NCI-H2227 (cell line): ENCODE measurements around the gene ANO1.
"Not testable (repeated sequence)": the region's sequence is repeated elsewhere in the genome, so short reads cannot be mapped to it uniquely, and the experiment has no call there.

ENCODE experiments used
- DNase-seq: peaks from one replicate; lab custom pipeline; 2025; ENCODE audit not compliant: unreplicated experiment; lab: John Stamatoyannopoulos, UW

Gene ANO1

DNA sequence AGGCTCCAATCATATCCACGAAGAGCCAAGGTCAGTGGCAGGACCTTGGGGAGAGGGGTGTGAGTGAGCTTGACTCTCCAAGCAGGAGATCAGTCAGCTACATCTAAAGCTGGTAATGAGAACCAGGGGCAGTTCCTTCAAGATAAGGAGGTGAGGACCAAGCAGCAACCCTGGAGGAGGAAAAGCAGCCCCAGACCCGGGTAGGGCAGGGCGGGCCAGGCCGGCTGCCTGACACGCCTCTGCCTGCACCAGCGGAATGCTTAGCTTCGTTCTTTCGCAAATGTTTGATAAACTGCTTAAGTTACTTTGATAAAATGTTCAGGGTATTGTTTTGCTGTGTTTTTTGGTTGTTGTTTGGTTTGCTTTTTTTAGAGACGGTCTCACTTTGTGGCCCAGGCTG lies 106.3 kb downstream of the ANO1 start:
- DNase-seq, result no peak

DNA sequence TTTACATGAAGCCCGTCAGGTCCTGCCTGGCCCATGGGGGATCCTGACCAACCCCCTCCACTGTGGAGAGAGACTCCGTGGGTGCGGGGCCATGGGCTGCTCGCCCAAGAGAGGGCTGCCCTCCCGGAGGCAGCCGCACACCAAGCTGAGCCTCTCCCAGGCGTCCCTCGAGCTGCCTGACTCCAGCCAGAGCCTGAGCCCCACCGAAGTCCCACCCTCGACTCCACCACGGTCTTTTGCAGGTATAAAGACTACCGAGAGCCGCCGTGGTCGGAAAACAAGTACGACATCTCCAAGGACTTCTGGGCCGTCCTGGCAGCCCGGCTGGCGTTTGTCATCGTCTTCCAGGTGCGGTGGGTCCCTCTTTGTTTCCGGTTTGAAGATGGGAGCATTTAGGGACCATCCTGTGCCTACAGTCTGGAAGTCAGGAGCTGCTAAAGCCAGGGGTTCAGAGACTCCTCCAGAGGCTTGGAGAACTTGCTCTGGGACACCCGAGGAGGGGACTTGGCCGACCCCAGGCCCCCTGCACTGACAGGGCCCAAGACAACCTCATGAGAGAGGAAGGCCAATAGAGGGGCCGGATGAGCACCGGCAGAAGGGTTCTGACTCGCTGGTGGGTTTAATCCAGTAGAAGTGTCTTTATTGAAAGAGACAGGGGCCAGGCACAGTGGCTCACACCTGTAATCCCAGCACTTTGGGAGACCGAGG lies 107.4 kb downstream of the ANO1 start:
- no peak for DNase-seq

DNA sequence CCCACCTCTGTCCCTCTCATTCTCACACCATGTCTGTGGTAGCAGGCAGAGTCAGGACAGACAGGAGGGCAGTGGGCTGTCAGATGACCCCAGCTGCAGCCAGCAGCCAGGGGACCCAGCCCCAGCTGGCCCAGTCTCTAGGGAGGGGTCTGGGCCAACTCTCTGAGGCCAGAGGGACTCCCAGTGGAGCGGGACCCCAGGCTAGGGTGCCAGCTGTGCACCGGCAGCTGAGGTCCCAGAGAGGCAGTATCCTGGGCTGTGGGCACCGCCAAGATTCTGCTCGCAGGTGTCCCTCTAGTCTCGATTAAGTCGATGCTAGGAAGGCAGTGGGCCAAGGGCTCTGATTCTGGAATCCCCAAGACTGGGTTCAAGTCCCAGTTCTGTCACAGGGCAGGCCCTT lies 108.3 kb downstream of the ANO1 start:
- no peak for DNase-seq

DNA sequence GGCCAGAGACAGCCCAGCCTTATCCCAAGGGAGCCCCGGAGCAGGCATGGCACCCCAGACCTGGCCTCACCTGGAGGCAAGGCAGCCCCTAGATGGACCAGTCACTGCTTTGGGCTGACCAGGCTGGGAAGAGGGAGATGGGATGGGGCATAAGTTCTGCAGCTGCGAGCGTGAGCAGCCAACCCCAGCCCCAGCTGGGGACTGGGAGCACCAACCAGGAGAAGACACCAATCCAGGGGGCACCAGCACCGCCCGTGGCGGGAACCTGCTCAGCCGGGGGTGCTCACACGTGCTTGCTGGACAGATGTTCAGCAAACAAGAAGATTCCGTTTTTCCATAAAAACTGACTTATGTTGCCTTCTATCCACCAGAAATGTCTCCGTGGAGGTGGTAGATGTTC lies 108.8 kb downstream of the ANO1 start:
- no peak for DNase-seq

DNA sequence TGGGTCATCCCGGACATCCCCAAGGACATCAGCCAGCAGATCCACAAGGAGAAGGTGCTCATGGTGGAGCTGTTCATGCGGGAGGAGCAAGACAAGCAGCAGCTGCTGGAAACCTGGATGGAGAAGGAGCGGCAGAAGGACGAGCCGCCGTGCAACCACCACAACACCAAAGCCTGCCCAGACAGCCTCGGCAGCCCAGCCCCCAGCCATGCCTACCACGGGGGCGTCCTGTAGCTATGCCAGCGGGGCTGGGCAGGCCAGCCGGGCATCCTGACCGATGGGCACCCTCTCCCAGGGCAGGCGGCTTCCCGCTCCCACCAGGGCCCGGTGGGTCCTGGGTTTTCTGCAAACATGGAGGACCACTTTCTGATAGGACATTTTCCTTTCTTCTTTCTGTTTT lies 109.7 kb downstream of the ANO1 start:
- no peak for DNase-seq

DNA sequence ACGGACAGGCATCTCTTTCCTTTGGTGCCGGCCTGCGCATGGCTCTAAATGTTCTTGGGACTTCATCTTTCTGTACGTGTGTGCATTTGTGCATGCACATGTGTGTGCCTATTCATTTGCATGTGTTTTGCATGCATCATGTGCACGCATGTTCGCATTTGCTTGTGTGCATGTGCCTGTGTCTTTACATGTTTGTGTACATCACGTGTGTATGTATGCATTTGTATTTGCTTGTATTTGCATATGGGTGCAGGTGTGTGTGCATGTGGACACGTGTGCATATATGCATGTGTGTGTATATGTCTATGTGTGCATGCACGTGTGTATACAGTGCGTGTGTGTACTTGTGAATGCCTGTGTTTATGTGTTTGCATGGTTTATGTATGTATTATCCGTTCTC lies 111.5 kb downstream of the ANO1 start:
- no peak for DNase-seq

DNA sequence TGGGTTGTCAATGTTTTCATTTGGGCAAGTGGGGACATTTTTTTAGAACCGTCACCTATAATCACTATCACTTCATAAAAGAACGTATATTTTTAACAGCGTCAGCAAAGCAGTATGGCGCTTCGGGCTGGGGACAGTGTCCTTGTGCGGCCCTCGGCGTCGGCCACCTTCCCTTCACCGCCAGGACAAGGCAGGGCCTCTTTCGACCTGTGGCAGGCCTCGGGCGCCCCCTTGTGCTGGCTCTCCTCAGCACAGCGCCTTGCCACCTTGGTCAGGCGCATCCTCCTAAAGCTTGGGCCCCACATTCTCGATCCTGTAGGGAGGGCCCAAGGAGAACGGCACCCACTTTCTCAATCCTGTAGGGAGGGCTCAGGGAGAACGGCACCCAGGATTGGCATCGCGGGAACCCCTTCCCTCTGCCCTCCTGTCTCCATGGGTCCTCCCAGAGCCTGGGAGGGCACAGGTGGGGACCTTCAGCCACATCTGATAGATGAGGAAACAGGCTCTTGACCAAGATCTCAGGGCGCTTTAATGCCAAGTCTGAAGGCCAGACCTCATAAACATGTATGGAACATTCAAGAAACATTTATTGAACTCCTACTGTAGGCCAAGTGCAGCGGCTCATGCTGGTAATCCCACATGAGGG lies 113.5 kb downstream of the ANO1 start:
- DNase-seq, result no peak

DNA sequence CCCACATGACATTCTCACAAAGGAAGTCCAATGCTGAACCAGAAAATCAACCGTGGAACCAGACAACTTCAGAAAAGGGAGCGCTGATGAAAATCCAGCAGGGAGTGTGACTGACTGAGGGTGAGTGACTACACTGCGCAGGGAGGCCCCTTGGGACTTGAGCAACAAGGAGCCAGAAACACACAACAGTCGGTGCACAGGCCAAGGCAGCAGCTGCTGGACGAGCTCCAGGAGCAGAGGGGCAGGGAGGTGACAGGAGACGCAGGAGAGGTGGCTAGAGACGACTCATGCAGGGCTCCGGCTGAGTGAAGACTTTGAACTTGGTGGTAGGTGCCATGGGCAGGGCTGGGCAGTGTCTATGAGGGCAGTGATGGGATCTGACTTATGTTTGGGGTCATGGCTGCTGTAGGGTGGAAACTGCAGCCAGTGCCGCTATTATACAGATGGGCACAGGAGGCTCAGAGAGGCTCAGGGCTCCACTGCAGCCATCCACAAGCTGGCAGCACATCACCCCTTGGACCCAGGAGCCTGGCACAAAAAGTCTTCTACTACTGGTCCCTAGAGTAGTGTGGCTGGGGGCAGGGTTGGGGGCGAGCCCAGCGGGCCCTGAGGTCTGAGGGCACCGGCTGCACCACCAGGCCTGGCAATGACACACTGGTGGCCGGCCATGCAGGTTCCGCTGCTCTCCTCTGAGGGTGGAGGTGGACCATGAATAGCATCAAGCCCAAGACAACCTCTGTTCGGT lies 114.7 kb downstream of the ANO1 start:
- DNase-seq, result no peak

DNA sequence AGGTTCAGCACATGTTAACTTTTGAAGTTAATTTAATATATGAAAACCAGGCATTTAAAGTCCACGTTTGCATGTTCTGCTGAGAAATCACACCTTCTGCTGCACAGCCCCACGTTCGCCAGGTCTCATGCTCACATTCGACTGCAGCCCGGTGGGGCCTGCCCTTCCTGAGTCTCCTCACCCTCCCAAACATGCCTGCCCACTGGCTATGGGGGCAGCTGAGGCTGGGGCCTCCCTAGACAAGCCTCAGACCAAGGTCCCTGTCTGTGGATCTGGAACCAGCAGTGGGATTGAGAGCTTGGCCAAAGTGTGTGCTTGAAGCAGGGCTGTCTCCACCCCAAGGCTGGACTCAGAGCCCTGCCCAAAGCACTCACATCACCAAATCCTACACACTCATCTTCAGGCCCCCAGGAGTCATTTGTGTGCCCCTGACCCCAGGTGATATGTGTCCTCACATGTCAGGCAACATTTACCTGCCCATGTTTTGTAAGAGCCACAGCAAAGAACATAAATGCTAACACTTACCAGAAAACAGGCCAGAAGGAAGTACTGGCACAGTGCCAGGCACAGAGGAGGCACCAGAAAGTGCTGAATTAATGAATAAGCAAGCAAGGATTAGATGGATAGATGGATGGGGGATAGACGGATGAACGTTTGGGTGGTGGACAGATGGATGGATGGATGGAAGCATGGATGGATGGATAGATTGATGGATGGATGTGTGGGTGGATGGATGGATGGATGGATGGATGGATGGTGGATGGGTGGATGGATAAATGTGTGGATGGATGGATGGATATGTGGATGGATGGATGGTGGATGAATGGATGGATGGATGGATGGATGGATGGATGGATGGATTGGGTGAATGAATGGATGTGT lies 115.5 kb downstream of the ANO1 start:
- DNase-seq, result no peak

DNA sequence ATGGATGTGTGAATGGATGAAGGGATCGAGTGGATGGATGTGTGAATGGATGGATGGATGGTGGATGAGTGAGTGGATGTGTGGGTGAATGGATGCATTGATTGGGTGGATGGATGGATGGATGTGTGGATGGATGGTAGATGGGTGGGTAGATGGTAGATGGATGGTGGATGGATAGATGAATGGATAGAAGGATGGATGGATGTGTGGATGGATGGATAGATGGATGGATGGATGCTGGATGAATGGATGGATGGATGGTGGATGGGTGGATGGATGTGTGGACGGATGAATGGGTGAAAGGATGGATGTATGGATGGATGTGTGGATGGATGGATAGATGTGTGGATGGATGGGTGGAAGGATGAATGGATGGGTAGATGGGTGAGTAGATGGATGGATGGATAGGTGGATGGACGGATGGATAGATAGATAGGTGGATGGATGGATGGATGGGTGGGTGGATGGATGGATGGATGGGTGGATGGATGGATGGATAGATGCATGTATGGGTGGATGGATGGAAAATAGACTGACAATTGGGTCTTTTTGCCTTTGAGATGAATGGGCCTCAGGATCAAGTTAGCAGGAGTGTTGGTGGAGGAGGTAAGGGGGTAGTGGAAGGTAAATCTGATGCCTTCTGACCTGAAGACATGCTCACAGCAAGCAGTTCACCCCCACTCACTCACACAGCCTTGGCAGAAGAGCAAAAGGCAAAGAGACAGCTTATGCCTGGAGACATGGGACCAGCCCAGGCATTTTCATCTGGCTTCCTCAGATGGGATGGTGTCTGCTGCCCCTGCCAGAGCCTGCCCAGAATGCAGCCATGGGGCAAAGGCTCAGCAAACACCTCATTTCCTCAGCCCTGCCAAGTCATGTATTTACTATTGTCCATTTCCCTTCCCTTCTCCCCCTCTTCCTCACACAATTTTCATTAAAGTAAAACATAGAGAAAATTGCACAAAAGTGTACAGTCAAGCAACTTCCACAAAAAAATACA lies 117.0 kb downstream of the ANO1 start:
- DNase-seq, result no peak

DNA sequence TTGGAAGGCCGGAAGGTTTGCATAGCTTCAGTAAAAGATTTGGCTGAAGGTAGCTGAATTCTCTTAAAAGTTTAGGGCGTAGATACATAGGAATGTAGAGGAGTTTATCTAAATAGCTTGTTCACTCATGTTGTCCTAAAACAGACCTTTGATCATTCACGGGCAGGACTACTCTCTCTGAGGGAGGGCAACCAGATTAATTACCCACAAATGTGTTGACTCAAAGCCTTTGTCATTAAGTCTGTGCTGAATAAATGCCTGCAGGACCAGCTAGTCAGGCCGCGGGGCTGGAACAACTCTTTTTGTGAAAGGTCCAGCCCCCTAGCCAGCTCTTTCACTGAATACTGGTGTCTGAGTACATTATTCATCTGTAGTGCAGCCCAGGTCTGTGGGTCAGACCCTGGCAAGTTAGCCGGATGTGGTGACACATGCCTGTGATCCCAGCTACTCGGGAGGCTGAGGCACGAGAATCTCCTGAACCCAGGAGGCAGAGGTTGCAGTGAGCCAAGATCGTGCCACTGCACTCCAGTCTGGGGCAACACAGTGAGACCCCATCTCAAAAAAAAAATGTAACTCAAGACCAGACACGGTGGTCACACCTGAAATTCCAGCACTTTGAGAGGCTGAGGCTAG lies 122.2 kb downstream of the ANO1 start:
- no peak for DNase-seq

DNA sequence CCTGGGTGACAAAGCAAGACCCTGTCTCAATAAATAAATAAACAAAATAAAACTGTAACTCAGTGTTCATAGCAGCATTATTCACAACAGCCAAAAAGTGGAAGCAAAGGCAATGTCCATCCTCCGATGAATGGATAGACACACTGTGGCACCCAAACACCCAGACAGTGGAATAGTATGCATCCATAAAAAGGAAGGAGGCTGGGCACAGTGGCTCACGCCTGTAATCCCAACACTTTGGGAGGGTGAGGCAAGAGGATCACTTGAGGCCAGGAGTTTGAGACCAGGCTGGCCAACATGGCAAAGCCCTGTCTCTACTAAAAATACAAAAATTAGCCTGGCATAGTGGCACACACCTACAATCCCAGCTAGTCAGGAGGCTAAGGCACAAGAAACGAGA lies 122.9 kb downstream of the ANO1 start:
- not testable (repeated sequence) for DNase-seq

DNA sequence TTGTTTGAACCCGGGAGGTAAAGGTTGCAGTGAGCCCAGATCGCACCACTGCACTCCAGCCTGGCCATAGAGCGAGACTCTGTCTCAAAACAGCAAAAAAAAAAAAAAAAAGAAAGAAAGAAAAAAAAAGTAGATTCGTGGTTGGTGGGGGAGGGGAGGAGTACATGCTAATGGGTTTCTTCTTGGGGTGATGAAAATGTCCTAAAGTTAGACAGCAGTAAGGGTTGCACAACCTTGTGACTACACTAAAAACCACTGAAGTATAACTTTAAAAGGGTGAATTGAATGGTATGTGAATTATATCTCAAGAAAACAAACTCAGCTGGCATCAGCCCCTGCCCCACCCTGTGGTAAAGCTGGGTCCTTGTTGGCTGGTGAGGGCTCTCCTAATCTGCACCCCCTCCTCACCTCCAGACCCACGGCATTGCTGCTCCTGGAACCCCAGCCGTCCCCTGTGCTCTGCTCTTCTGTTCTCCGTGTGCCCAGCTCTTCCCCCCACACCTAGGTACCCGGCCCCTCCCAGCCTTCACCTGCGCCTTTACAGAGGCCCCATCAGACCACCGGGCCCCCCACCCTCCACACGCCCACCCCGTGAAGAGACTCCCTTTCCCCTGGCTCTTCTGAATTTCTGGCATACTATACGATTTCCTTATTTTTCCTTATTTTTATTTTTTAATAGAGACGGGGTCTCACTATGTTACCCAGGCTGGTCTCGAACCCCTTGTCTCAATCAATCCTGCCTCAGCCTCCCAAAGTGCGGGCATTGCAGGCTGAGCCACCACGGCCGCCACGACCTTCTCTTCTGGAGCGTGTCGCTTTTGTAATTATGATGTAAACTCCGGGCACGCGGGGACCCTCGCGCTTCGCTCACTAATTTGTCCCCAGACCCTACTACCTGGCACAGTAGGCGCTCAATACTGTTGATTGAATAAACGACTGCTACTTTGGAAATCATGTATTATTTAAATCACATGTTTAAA lies 124.1 kb downstream of the ANO1 start:
- DNase-seq, result no peak

DNA sequence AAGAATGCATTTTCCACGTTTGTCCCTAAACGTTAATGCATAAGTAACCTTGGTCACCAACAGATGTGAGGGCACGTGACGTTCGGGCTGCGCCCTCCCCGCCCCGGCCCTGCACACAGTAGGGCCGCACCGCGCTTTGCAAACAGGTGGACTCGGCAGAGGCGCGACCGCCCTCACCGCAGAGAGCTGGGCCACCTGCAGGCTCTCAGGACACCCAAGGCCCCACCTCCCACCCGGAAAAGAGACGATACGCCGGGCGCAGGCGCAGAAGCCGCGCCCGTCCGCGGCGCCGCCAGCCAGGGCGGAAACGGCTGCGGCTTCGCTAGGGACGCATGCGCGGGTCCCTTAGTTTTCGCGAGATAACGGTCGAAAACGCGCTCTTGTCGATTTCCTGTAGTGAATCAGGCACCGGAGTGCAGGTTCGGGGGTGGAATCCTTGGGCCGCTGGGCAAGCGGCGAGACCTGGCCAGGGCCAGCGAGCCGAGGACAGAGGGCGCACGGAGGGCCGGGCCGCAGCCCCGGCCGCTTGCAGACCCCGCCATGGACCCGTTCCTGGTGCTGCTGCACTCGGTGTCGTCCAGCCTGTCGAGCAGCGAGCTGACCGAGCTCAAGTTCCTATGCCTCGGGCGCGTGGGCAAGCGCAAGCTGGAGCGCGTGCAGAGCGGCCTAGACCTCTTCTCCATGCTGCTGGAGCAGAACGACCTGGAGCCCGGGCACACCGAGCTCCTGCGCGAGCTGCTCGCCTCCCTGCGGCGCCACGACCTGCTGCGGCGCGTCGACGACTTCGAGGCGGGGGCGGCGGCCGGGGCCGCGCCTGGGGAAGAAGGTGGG lies 125.0 kb downstream of the ANO1 start, which contains the start of gene FADD:
Gene FADD, plus strand, starts transcription at position 377 of the 831 bp plus-strand sequence. Its CDS starts 164 bp downstream, at position 541.
- DNase-seq, result peak; percentile 98

DNA sequence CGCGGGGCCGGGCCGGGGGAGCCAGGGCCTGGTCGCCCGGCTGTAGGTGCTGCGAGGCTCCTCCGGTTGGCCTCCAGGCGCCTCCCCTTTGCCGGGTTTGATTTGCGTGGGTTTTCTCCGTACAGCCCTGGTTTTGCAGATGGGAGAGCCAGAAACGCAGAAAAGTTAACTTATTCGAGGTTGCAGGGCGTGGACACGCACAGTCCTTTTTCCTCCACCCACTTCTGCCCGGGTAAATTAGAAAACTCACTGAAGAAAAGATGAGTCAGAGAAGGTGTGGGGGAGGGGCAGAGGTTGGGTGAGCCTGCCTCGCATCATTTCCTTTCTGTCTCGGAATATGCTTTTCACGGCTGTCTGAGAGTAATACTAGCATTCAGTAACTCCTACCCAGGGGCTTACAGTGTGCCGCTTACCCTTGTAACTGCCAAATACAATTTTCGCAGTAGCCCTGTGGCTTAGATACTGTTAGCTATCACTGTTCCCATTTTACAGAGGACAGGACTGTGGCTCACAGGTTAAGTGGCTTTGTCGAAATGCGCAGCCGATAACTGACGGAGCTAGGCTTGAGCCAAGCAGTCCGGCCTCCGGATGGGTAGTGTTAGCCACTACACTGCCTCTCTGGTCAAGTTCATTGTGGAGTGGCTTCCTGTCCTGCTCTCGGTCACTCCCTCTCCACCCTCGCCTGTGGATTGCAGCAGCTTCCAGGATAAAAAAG lies 125.8 kb downstream of the ANO1 start:
- DNase-seq, result peak; percentile 39

DNA sequence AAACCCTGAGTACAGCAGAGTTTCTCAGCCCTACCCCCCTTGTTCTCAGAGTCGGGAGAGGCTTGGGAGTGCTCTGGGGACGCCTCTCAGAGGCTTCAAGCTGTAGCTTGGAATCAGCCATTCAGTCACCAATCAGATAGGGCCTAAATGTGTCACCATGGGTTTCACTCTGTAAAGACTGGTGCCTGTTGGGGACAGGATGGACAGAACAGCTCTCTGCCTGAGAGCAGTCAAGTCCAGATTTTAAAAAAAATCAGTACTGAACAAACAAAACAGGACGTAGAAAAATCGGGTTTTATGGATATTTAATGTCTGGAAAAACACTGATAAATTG lies 126.3 kb downstream of the ANO1 start:
- DNase-seq, result no peak
